WERI-Rb-1 (cell line): Measurements from ENCODE around the gene CDK2AP2.
"Not testable (repeated sequence)": the region's sequence is repeated elsewhere in the genome, so short reads cannot be mapped to it uniquely, and the experiment has no call there.

Source experiments
- DNase-seq: peaks from one replicate; pipeline ENCODE4 v3.0.0-alpha.2; 2020
- H3K27ac ChIP-seq: fragments of 250-450 bp; sonication (Bioruptor Pico); 2 replicates; pipeline ENCODE4 v1.5.1; 2020; ENCODE audit warnings: mild to moderate bottlenecking, moderate library complexity
- H3K27me3 ChIP-seq: fragments of 250-450 bp; sonication (Bioruptor Pico); 2 replicates; pipeline ENCODE4 v1.5.1; 2021; ENCODE audit warnings: mild to moderate bottlenecking, low read depth, moderate library complexity; ENCODE audit not compliant: insufficient read depth, severe bottlenecking
- H3K36me3 ChIP-seq: fragments of 250-450 bp; sonication (Bioruptor Pico); 2 replicates; pipeline ENCODE4 v1.5.1; 2020; ENCODE audit warnings: mild to moderate bottlenecking, moderate library complexity
- H3K4me3 ChIP-seq: 2 replicates; pipeline ENCODE4 v1.5.1; 2011; ENCODE audit warnings: low read depth, mild to moderate bottlenecking, control low read depth, low read length
- H3K9me3 ChIP-seq: fragments of 250-450 bp; sonication (Bioruptor Pico); 2 replicates; pipeline ENCODE4 v1.5.1; 2021; ENCODE audit warnings: mild to moderate bottlenecking, moderate library complexity; ENCODE audit not compliant: severe bottlenecking
- TF ChIP-seq, protein P1 (sequence below): IDR thresholded peaks from 2 replicates; pipeline ENCODE4 v1.5.1; 2011; ENCODE audit warnings: low read depth, mild to moderate bottlenecking, control low read depth, inconsistent platforms, low read length

The CDK2AP2 gene

DNA sequence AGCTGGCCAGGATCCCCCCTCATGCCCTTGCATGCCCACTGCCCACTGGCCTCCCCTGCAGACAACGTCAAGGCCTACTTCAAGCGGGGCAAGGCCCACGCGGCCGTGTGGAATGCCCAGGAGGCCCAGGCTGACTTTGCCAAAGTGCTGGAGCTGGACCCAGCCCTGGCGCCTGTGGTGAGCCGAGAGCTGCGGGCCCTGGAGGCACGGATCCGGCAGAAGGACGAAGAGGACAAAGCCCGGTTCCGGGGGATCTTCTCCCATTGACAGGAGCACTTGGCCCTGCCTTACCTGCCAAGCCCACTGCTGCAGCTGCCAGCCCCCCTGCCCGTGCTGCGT, 17.3 kb downstream of the CDK2AP2 start:
- no peak overlapping the region for H3K4me3 ChIP-seq
- H3K27me3 ChIP-seq = no peaks in the 10 kb centered on the region
- H3K27ac ChIP-seq = no peak overlapping the region
- no peaks in the 10 kb centered on the region for H3K9me3 ChIP-seq
- DNase-seq = no peak
- H3K36me3 ChIP-seq = peaks cover 68% of the 10 kb centered on the region
- TF ChIP-seq, protein P1, sequence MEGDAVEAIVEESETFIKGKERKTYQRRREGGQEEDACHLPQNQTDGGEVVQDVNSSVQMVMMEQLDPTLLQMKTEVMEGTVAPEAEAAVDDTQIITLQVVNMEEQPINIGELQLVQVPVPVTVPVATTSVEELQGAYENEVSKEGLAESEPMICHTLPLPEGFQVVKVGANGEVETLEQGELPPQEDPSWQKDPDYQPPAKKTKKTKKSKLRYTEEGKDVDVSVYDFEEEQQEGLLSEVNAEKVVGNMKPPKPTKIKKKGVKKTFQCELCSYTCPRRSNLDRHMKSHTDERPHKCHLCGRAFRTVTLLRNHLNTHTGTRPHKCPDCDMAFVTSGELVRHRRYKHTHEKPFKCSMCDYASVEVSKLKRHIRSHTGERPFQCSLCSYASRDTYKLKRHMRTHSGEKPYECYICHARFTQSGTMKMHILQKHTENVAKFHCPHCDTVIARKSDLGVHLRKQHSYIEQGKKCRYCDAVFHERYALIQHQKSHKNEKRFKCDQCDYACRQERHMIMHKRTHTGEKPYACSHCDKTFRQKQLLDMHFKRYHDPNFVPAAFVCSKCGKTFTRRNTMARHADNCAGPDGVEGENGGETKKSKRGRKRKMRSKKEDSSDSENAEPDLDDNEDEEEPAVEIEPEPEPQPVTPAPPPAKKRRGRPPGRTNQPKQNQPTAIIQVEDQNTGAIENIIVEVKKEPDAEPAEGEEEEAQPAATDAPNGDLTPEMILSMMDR = no peak

DNA sequence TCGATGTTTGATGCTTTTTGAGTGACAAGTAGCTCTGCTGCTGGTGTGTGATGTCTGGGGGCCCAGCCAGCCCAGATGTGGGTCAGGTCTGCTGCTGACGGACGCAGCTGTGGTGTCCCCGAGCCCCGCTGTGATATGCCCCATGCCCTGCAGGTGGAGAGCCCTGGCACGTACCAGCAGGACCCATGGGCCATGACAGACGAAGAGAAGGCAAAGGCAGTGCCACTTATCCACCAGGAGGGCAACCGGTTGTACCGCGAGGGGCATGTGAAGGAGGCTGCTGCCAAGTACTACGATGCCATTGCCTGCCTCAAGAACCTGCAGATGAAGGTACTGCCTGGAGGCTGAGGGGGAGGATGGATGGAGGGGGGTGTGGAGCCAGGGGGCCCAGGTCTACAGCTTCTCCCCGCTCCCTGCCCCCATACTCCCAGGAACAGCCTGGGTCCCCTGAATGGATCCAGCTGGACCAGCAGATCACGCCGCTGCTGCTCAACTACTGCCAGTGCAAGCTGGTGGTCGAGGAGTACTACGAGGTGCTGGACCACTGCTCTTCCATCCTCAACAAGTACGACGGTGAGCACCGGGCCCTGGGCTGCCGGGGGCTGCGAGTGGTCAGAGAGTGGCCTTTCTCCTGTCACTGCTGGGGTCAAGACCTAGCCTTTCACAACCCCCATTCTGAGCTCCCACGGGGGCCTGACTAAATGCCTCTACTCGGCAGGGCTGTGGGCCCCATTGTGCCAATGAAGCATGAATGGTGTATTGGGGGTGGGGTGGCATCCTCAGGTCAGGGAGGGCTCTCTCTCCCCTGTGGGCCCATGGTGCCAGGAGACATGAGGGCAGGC, 17.9 kb downstream of the CDK2AP2 start:
- no peak for DNase-seq
- no peak overlapping the region for H3K27ac ChIP-seq
- H3K9me3 ChIP-seq = no peaks in the 10 kb centered on the region
- H3K4me3 ChIP-seq = no peak overlapping the region
- no peaks in the 10 kb centered on the region for H3K27me3 ChIP-seq
- peaks cover 63% of the 10 kb centered on the region for H3K36me3 ChIP-seq
- TF ChIP-seq, protein P1 = no peak

DNA sequence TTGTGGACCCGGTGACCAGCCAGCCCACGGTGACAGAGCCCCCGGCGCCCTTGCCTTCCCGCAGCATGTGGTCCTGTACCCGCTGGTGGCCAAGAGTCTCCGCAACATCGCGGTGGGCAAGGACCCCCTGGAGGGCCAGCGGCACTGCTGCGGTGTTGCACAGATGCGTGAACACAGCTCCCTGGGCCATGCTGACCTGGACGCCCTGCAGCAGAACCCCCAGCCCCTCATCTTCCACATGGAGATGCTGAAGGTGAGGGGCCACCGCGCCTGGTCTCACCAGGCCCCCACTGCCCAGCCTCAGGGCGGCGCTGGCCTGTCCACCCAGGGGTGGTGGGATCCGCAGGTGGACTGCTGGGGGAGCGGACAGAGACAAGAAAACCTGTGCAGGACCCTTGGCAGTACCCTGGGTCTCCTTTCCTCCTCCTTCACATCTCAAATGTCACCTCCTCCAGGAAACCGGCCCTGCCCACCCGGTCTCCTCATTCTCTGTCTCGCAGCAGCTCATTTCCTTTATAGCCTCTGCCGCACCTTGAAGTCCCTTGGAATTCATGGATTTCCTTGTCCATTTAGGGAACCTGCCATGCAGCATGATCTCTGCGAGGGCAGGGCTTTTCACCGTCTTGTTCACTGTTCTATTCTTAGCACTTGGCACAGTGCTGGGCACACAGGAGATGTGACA, 18.6 kb downstream of the CDK2AP2 start:
- no peak for DNase-seq
- TF ChIP-seq, protein P1 = no peak
- Histone ChIP-seq H3K4me3 (no peak overlapping the region), H3K27me3 (no peaks in the 10 kb centered on the region), H3K27ac (no peak overlapping the region), H3K9me3 (no peaks in the 10 kb centered on the region), H3K36me3 (peaks cover 67% of the 10 kb centered on the region)

DNA sequence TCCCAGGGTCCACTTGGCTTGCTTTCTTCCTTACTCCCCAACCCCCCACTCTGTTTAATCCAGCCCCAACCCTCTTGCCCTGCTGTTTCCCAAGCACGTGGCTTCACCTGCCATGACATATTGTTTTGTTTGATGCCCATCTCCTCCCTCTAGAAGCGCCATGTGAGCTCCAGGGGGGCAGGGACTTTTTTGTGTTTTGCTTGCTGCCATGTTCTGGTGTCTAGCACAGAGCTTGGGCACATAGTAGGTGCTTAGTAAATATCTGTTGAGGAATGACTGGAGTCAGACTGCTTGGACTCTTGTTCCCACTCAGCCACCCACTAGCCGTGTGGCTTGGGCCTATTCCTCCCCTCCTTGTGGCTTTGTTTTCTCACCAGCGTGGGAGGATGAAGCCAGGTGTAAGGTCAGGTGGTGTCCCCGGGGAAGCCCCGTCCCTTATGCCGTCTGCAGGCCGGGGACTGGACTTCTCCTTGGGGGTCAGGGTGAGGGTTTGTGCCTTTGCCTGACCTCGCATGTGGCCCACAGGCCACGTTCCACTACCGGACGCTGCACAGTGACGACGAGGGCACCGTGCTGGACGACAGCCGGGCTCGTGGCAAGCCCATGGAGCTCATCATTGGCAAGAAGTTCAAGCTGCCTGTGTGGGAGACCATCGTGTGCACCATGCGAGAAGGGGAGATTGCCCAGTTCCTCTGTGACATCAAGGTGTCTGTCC, 21.3 kb downstream of the CDK2AP2 start:
- Histone ChIP-seq H3K4me3 (no peak overlapping the region), H3K9me3 (peaks cover 5% of the 10 kb centered on the region), H3K27me3 (no peaks in the 10 kb centered on the region), H3K27ac (no peak overlapping the region), H3K36me3 (peaks cover 49% of the 10 kb centered on the region)
- no peak for DNase-seq
- TF ChIP-seq, protein P1 = no peak

DNA sequence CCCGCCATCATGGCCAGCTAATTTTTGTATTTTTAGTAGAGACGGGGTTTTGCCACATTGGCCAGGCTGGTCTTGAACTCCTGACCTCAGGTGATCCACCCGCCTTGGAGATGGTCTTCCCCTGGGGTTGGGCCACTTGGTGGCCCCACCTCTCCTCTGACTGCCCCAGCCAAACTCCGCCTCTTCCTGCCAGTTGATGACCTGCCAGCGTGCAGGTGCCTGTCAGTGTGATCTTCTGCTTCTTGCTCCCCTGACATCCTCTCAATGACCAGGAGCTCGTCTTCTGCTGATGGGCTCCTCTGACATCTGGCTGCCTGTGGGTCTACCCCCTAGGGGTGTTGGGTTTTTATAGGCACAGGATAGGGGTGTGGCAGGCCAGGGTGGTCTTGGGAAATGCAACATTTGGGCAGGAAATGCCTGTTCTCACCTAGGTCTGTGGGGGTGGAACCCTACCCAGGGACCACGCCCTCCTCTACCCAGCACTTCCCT, 22.0 kb downstream of the CDK2AP2 start:
- H3K9me3 ChIP-seq, H3K4me3 ChIP-seq, H3K27ac ChIP-seq, DNase-seq, H3K27me3 ChIP-seq: not testable (repeated sequence)
- peaks cover 42% of the 10 kb centered on the region for H3K36me3 ChIP-seq

DNA sequence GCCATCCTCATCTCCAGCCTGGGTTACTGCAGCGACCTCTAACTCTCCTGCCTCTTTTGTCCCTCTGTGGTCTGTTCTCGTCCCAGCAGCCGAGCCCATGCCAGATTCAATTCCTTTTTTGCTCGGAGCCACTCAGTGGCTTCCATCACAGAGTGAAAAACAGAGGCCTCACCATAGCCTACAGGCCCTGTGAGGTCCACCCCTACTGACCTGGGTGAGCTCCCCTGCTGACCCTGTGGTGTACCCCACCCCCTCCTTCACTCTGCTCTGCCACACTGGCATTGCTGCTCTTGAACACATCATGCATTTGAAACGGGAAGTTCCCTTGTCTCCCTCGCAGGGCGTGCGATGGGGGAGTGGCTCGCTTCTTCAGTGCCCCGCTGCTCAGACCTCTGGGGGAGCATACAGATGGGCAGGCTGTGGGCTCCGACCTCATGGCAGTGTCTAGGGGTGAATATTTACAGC, 23.1 kb downstream of the CDK2AP2 start:
- H3K36me3 ChIP-seq = peaks cover 32% of the 10 kb centered on the region
- DNase-seq = no peak
- H3K4me3 ChIP-seq = no peak overlapping the region
- peaks cover 5% of the 10 kb centered on the region for H3K9me3 ChIP-seq
- no peaks in the 10 kb centered on the region for H3K27me3 ChIP-seq
- TF ChIP-seq, protein P1 = no peak
- H3K27ac ChIP-seq = no peak overlapping the region
